ENCODE data around the gene PFKFB4. TPM values are rescaled to one million over a fixed set of nuclear protein-coding genes. Genes with fewer than 3 reads are reported as not detected.

The PFKFB4 gene
- total and polyA plus RNA-seq, 8 donors: 6.5 to 18.8 (median 7.9) TPM

GRCh38 chr3:48505146-48505545 is 51.5 kb downstream of the PFKFB4 start:
- no peaks in the 10 kb centered on the region for H3K9me3 ChIP-seq
- no peak for TF ChIP-seq CTCF (IDR thresholded peaks at IDR 0.05)
- H3K4me3 ChIP-seq: peak overlapping the region in 1 of 2 donors; percentile 71
- DNase-seq (no peak), ATAC-seq (no peak)
- H3K27ac ChIP-seq: peak overlapping the region; percentile 91 to 97
- H3K36me3 ChIP-seq: peaks cover 0 to 12% of the 10 kb centered on the region in 2 donors
- H3K4me1 ChIP-seq: peaks cover 9 to 55% of the 10 kb centered on the region in 2 donors
- H3K27me3 ChIP-seq: no peaks in the 10 kb centered on the region
- intact Hi-C loops (cut with DNase I): no loop called here

GRCh38 chr3:48504051-48504946 is 52.3 kb downstream of the PFKFB4 start, which contains the start of gene SHISA5:
Gene SHISA5, minus strand, starts transcription at chr3:48504174. Its CDS starts 80 bp downstream, at chr3:48504094.
- peak within 1 kb of the TSS; percentile 71 to 78 for H3K4me3 ChIP-seq
- H3K27me3 ChIP-seq: no peaks in the 10 kb centered on the region
- ATAC-seq (peak; percentile 91), DNase-seq (peak; percentile 57 to 97 (median 80))
- peaks cover 0 to 21% of the 10 kb centered on the region in 2 donors for H3K36me3 ChIP-seq
- intact Hi-C loops (cut with DNase I): loop anchor here in 1 of 2 donors (5.0 kb wide), 1 partner anchor 37 kb away; a partner anchor contains a TSS
- peak within 1 kb of the TSS; percentile 91 to 97 for H3K27ac ChIP-seq
- H3K4me1 ChIP-seq: peaks cover 9 to 55% of the 10 kb centered on the region in 2 donors
- H3K9me3 ChIP-seq: no peaks in the 10 kb centered on the region
- no peak for TF ChIP-seq CTCF (IDR thresholded peaks at IDR 0.05)

- intact Hi-C loops (cut with DNase I): loop anchor here in 1 of 2 donors (5.0 kb wide), 1 partner anchor 36 kb away; a partner anchor contains a TSS
- Histone ChIP-seq H3K36me3 (peaks cover 0 to 28% of the 10 kb centered on the region in 2 donors), H3K4me1 (peaks cover 9 to 55% of the 10 kb centered on the region in 2 donors), H3K9me3 (no peaks in the 10 kb centered on the region), H3K27me3 (no peaks in the 10 kb centered on the region), H3K27ac (peak overlapping the region; percentile 91 to 97), H3K4me3 (peak overlapping the region; percentile 71 to 78)
- no peak for TF ChIP-seq CTCF (IDR thresholded peaks at IDR 0.05)
- ATAC-seq: peak; percentile 44
- DNase-seq: peak in 2 of 4 donors; percentile 49 to 86
These were observed 53.1 kb downstream of the PFKFB4 start for GRCh38 chr3:48503401-48504050.

GRCh38 chr3:48502728-48503168 is 53.9 kb downstream of the PFKFB4 start:
- peak overlapping the region; percentile 91 to 97 for H3K27ac ChIP-seq
- peaks cover 0 to 34% of the 10 kb centered on the region in 2 donors for H3K36me3 ChIP-seq
- no peak for ATAC-seq
- DNase-seq: no peak
- H3K4me3 ChIP-seq: peak overlapping the region in 1 of 2 donors; percentile 71
- TF ChIP-seq CTCF (IDR thresholded peaks at IDR 0.05): no peak
- no peaks in the 10 kb centered on the region for H3K27me3 ChIP-seq
- H3K9me3 ChIP-seq: no peaks in the 10 kb centered on the region
- intact Hi-C loops (cut with DNase I): loop anchor here in 1 of 2 donors (5.0 kb wide), 1 partner anchor 35 kb away; a partner anchor contains a TSS
- peaks cover 9 to 50% of the 10 kb centered on the region in 2 donors for H3K4me1 ChIP-seq
